SW480 (cell line): ENCODE measurements around the gene SCN1B.
A peak's percentile ranks its signal among the peaks of the same experiment; 100 is the strongest.

Experiments used
- DNase-seq: peaks from one replicate; pipeline ENCODE4 v3.0.0-alpha.2; 2016; ENCODE audit warnings: low spot score

The SCN1B gene

DNA sequence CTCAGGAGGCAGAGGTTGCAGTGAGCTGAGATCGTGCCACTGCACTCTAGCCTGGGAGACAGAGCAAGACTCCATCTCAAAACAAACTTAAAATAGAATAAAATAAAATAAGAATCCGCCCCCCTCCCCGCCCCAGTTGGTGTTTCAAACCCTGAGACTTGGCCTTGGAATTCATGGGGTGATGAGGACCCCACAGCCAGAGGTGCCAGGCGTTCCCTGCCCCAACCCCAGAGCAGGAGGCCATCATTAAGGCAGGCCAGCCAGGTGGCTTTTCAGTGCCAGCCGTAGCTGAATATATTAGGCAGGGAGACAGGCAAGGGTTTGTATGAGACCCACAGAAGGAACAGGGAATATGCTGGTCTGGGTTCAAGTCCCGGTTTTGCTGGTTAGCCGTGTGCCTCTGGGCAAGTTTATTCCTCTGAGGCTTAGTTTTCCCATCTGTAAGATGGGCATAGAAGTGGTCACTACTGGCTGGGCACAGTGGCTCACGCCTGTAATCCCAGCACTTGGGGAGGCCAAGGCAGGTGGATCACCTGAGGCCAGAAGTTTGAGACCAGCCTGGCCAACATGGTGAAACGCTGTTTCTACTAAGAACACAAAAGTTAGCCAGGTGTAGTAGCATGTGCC lies 23.5 kb downstream of the SCN1B start:
- DNase-seq, result no peak

GRCh38 chr19:35054626-35055025 lies 24.4 kb downstream of the SCN1B start:
- no peak for DNase-seq

DNA sequence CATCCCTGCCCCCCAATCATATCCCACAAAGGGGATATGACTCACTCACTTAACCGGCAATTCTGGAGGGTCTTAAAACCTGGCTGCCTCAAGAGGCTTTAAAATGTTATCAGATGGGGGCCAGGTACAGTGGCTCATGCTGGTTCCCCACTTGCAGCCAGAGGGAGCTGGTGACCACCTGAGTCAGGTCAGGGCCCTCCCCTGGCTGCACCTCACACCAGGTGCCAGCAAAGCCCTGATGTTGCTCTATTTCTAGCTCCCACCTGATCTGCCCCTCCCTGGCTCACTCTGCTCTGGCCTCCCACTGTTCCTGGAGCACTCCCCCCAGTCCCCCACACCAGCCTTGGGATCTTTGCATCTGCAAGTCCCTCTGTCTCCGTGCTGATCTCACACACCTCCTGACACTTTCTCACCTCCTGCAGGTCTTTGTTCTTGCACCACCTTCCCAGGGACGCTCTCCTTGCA lies 25.5 kb downstream of the SCN1B start:
- DNase-seq, result peak; percentile 60

DNA sequence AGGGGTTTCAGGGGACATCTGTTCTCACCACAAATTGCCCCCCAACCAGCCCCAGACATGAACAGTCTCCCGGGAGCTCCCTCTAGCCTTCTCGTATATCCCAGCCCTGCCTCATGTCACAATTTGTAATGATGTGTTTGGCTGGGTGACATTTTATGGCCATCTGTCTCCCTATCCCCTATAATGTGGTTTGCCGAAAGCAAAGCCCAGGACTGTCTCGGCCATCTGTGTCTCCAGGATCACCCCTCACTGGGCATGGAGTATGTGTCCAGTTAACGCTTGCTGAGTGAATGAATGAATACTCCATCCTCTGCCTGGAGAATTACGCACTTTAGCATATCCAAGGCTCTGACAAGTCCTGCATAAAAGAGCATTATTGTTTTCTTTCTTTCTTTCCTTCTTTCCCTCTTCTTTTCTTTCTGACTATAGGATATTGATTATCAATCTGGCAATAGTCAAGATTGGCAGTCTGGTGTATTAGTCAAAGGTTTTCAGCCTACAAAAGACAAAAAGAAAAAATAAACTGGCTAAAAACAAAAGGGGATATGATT lies 26.3 kb downstream of the SCN1B start:
- DNase-seq, result no peak

DNA sequence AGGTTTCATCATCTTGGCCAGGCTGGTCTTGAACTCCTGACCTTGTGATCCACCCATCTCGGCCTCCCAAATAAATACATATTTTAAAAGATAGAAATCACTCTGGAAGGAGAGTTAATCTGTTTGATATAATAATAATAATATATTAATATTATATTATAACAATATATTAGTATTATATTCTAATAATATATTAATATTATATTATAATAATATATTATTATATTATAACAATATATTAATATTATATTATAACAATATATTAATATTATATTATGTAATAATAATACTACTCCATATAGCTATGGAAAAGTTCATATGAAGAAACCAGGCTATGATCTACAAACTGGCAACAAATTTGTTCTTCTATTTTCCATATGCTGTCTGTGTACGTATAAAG lies 28.1 kb downstream of the SCN1B start:
- DNase-seq, result no peak

- no peak for DNase-seq
These were observed 28.9 kb downstream of the SCN1B start for GRCh38 chr19:35059006-35059798.

DNA sequence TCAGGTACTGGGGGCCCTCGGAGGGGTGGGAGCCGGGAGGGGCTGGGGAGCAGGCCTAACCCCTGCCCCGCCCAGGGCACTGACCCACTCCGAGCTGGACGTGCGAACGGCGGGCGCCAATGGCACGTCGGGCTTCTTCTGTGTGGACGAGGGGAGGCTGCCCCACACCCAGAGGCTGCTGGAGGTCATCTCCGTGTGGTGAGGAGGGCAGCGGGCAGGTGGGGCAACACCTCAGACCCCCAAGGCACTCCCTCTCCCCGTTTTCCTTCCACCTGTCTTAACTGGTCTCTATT lies 29.5 kb downstream of the SCN1B start:
- no peak for DNase-seq

DNA sequence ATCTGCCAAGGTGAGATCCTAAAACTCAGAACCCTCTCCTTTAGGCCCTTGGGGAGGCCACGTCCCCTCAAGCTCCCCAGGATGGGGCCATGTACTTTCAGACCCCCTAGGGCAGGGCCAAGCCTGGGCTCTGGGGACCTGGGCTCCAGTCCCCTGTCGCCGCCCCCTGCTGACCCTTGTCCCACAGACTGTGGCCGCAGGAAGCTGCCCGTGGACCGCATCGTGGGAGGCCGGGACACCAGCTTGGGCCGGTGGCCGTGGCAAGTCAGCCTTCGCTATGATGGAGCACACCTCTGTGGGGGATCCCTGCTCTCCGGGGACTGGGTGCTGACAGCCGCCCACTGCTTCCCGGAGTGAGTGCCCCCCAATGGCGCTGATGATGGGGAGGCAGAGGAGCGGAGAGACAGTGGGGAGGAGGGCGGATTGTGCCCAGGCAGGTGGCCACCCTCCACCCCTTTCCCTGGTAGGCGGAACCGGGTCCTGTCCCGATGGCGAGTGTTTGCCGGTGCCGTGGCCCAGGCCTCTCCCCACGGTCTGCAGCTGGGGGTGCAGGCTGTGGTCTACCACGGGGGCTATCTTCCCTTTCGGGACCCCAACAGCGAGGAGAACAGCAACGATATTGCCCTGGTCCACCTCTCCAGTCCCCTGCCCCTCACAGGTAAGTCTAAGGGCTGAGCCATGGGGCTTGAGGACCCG lies 30.0 kb downstream of the SCN1B start:
- DNase-seq, result no peak

- DNase-seq, result peak; percentile 55
These were observed 31.5 kb downstream of the SCN1B start for GRCh38 chr19:35061583-35062373.

- DNase-seq, result no peak
These were observed 32.7 kb downstream of the SCN1B start for GRCh38 chr19:35062942-35063341.

DNA sequence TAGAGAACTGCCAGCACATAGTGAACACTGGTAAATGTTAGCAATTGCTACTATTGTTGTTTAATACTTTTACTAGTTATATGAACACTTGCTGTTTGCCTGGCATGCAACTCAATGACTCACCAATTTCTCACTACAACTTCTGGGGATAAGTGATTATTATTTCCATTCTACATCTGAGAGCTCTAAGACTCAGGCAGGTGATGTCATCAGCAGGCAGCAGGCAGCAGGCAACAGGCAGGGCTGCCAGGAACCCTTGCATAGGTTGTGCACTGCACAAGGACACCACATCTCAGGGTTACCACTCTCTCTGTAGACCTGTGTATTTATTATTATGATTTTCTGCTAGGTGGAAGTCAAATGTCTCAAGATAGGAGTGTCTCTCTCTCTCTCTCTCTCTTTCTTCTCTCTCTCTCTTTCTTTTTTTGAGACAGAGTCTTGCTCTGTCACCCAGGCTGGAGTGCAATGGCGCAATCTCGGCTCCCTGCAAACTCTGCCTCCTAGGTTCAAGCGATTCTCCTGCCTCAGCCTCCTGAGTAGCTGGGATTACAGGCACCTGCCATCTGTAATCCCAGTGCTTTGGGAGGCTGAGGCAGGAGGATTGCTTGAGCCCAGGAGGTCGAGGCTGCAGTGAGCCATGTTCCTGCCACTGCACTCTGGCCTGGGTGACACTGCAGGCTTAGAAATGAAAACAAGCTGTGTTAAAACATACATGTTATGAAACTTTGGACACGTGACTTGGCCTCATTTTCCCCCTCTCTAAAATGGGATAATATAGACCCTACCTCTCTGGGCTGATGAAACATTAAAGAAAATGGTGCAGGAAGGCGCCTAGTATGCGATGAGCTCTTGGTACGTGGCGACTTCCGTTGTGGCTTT lies 33.9 kb downstream of the SCN1B start:
- peak; percentile 59 for DNase-seq

DNA sequence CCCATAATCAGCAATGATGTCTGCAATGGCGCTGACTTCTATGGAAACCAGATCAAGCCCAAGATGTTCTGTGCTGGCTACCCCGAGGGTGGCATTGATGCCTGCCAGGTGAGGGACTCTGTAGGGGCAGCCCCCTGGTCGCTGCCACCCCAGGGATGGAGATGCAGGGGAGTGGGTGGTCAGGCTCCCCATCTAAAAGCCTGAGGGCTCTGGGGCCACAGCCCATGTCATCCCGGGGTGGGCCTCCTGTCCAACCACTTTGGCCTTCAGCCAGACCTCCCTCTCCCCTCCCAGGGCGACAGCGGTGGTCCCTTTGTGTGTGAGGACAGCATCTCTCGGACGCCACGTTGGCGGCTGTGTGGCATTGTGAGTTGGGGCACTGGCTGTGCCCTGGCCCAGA lies 35.3 kb downstream of the SCN1B start:
- DNase-seq, result no peak

DNA sequence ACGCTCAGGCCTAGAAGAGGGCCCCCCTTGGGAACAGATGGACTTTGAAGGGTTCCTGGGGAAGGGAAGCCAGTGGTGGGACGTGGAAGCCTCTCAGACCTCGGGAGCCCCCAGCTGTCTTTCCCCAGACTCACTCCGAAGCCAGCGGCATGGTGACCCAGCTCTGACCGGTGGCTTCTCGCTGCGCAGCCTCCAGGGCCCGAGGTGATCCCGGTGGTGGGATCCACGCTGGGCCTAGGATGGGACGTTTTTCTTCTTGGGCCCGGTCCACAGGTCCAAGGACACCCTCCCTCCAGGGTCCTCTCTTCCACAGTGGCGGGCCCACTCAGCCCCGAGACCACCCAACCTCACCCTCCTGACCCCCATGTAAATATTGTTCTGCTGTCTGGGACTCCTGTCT lies 35.9 kb downstream of the SCN1B start:
- DNase-seq, result no peak

DNA sequence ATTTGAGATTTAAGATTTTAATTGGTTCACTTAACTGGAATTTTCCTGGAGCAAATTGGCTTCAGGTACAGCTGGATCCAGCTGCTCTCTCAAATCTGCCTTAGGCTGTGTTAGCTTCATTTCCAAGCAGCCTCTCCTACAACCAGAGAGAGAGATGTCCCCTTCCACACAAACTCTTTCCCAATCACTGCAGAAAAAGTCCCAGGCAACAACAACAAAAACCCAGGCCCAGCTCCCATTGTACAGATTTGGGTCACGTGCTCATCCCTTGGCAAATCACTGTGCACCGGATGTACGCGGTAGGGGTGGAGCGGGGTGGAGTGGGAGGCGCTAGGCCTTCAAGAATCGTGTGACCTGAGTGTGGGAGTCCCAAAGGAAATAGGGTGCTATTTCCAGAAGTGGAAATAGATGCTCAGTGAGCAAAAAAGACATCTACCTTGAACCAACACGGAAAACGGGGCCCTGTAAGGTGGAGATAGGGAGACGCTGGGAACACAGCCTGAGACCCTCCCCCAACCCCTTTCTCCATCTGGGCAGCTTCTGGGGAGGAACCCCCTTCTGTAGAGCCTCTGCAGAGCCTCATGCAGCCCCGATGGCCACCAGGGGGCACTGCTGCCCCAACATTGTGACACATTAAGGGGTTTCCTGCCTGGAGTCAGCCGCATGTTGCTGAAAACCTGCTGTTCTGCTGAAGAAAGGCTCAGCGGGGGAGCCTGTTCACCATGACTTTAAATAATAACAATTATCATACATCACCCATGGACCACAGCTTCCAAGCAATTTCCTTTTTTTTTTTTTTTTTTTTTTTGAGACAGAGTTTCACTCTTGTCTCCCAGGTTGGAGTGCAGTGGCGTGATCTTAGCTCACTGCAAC lies 36.7 kb downstream of the SCN1B start:
- DNase-seq, result peak; percentile 84

DNA sequence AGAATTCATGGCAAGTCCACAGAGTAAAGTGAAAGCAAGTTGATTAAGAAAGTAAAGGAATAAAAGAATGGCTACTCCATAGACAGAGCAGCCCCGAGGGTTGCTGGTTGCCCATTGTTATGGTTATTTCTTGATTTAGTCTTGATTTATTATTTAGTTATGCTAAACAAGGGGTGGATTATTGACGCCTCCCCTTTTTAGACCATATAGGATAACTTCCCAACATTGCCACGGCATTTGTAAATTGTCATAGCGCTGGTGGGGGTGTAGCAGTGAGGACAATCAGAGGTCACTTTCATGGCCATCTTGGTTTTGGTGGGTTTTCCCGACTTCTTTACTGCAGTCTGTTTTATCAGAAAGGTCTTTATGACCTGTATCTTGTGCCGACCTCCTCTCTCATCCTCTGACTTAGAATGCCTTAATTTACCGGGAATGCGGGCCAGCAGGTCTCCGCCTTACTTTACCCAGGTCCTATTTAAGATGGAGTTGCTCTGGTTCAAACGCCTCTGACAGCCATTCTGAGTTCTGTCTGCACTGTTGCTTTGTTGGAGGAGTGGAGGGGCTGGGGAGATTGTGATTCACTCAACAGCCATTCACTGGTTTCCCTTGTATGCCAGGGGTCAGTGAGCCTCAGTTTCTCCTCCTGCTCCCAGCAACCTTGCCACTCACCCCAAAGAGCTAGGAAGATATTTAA lies 38.8 kb downstream of the SCN1B start:
- DNase-seq, result no peak

DNA sequence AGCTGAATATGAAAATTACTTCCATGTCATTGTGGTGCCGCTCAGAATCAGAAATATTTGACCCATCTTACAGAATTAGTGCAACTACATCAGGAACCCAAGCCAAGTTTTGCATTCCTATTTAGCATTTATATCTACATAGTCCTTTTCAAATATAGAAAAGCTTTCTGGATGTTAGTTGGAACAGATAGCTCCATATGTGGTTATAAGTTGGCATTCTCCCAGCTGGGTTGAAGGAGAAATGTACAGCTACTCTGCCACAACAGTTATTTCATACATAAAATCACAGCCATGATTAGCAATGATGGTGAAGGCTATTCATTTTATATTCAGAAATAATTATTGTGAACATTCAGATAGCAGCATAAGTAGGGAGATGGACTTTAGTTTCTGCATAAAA lies 39.4 kb downstream of the SCN1B start:
- DNase-seq, result no peak

DNA sequence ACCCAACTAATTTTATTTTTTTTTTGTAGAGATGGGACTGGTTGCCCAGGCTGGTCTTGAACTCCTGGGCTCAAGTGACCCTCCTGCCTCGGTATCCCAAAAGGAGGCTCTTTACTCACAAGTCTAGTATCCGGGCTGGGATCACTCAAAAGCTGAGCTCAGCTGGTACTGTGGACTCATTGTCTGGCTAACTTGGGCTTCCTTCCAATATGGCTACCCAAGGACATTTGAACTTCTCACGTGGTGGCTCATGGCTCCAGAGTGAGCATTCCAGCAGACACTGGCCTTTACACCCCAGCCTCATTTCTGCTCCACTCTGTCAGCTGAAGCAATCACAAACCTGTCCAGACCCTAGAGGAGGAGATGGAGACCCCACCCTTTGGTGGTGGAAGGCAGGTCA lies 40.2 kb downstream of the SCN1B start:
- no peak for DNase-seq

DNA sequence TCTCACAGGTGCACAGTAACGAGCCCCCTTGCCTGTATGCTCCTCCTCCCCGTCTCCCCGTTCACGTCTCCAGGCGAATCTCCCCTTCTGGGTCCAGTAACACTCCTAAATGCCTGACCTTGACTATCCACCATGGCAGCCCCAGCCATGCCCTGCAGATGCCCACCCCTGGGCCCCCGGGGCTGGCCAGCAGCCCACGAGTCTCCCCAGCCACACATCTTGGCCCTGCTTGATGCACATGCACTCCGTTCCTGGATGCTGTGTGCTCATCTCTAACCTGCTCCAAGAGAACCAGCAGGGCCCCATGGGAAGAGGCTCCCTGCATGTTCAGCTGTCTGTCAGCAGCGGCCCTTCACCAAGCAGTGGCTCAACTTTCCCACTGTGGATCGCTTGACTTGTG lies 43.2 kb downstream of the SCN1B start:
- no peak for DNase-seq

DNA sequence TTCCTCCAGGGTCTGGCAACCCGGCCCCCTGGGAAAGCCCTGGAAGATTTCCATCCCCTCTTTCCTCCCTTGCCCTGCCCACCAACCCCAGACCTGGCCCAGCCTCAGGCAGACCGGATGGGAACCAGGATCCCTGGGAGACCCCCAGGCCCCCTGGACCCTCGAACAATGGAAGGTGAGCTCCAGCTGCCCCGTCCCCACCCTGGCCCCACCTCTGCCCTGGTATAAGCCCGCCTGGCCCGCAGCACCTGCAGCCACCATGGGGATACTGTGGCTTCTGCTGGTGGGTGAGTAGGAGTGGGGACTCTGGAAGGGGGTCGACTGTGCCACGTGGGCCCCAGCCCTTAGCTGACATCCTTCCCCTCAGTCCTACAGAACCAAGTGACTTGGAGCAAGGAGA lies 43.7 kb downstream of the SCN1B start:
- DNase-seq, result no peak
